GM18505 (cell line): Measurements from ENCODE around the gene INHBE.
"Not testable (repeated sequence)": the region's sequence is repeated elsewhere in the genome, so short reads cannot be mapped to it uniquely, and the experiment has no call there.

Experiments
- ATAC-seq: cut with Tn5 transposase; IDR thresholded peaks from one replicate; pipeline ENCODE4 v1.9.1; 2021; ENCODE audit not compliant: unreplicated experiment
- POLR2A ChIP-seq: IDR thresholded peaks from 4 replicates; pipeline ENCODE4 v1.6.1; 2011; ENCODE audit warnings: borderline replicate concordance; ENCODE audit not compliant: insufficient read depth, insufficient read length; ENCODE audit errors: extremely low read depth

The INHBE gene

DNA sequence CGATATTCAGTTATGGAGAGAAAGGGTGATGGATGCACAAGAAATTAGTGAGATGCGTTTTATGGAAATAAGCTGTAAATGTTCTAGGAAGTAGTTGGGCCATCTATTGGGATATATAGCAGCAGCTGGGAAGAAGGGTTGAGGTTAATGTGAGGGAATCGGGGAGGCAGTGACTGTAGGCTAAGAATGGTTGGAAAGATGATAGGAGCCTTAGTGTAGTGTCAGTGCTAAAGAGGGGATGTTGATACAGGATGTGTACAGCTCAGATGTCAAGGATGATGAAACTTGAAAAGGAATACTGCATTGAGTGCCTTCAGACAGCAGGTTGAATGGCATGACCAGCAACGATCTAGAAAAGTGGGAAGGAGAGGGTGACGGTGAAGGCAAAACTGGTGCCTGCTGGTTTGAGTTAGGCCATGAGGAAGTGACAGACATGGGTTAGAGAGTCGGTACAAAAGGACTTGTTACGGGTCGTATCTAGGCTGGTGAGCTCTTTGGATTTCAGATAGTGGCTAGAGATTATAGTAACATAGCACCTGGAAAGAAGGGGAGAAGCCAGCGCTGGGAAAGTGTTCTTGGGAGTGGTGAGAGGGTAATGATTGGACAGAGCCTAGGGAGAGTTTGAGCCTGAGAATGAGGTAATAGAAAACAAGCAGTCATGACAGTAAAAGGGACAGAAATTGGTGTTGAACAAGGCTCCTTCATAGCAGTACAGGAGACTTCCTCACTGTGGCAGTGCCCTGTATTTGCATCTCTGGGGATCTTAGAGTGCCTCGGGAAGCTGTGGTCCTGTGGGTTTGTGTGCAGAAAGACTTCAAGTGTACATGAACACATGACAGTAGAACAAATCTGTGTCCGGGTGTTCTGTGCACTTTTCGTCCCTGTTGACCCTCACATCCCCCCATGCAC is 42.4 kb downstream of the INHBE start:
- peak; percentile 22 for TF ChIP-seq POLR2A
- ATAC-seq: no peak

- TF ChIP-seq POLR2A: no peak
- no peak for ATAC-seq
Observed at GRCh38 chr12:57498132-57498502, 43.0 kb downstream of the INHBE start.

DNA sequence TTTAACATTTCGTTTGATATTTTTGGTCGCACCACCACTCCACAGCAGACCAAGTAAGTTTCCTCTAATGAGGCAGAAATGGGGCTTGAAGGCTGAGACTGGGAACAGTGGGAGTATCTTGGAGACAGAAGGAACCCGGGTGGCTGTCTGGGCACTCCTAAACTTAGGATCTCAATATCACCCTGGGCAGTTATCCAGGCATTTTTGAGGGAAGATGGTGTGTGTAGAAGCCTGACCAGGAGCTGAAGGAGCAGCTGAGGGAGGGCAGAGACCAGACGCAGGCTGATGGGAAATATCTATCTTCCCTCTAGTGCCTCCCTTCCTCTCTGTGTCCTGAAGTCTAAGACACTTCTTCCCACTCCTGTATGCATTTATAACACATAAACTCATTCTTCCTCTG is 43.5 kb downstream of the INHBE start:
- ATAC-seq: no peak
- no peak for TF ChIP-seq POLR2A

DNA sequence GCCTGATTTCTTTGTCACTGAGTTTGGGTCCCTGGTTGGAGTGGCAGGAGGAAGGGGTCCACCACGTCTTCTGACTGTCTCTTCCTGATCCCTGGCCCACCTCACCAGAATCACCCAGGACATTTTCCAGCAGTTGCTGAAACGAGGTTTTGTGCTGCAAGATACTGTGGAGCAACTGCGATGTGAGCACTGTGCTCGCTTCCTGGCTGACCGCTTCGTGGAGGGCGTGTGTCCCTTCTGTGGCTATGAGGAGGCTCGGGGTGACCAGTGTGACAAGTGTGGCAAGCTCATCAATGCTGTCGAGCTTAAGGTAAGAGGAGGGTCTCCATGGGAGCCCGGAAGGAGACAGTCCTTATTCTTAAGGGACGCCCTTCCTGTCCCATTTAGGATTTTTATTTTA is 45.1 kb downstream of the INHBE start:
- TF ChIP-seq POLR2A: no peak
- no peak for ATAC-seq

- ATAC-seq: not testable (repeated sequence)
Observed at GRCh38 chr12:57502311-57502969, 47.3 kb downstream of the INHBE start.

DNA sequence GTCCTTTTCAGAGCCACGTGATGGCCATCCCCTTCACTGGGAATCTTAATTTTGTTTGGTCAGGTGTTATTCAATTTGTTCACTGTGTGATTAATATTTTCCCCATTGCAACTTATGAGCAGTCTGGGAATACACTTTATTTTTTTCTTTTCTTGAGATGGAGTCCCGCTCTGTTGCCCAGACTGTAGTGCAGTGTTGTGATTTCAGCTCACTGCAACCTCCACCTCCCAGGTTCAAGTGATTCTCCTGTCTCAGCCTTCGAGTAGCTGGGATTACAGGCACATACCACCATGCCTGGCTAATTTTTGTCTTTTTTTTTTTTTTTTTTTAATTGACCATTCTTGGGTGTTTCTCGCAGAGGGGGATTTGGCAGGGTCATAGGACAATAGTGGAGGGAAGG is 51.4 kb downstream of the INHBE start:
- not testable (repeated sequence) for ATAC-seq
